ENCODE data around the gene SYCN. TPM values are rescaled to one million over a fixed set of nuclear protein-coding genes. Genes with fewer than 3 reads are reported as not detected.
"Not testable (repeated sequence)": the region's sequence is repeated elsewhere in the genome, so short reads cannot be mapped to it uniquely, and the experiment has no call there.

Gene SYCN
- total and polyA plus RNA-seq, 3 donors from 2014 or later = 36.5 to 192 (median 98.0) TPM

DNA sequence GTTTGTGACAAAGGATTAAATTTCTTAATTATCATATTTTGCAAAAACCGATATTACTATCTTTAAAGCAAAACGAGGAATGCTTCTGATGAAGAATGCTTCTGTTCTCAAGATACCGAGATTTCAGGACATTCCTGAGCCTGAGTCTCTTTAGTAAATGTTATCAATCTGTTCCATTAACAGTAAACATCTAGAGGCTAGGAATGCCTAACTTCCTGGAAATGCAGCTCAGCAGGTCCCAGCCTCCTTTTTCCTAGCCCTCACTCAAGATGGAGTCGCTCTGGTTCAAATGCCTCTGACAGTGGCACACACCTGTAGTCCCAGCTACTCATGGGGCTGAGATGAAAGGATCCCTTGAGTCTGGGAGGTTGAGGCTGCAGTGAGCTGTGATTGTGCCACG, 47.0 kb upstream of the SYCN start:
- TF ChIP-seq, protein P1, sequence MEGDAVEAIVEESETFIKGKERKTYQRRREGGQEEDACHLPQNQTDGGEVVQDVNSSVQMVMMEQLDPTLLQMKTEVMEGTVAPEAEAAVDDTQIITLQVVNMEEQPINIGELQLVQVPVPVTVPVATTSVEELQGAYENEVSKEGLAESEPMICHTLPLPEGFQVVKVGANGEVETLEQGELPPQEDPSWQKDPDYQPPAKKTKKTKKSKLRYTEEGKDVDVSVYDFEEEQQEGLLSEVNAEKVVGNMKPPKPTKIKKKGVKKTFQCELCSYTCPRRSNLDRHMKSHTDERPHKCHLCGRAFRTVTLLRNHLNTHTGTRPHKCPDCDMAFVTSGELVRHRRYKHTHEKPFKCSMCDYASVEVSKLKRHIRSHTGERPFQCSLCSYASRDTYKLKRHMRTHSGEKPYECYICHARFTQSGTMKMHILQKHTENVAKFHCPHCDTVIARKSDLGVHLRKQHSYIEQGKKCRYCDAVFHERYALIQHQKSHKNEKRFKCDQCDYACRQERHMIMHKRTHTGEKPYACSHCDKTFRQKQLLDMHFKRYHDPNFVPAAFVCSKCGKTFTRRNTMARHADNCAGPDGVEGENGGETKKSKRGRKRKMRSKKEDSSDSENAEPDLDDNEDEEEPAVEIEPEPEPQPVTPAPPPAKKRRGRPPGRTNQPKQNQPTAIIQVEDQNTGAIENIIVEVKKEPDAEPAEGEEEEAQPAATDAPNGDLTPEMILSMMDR (IDR thresholded peaks at IDR 0.05) = no peak
- Histone ChIP-seq H3K4me1 (no peaks in the 10 kb centered on the region), H3K27ac (no peak overlapping the region), H3K9me3 (no peaks in the 10 kb centered on the region), H3K4me3 (no peak overlapping the region), H3K36me3 (ENCODE audit: low read depth, missing control alignments) (no peaks in the 10 kb centered on the region), H3K27me3 (no peaks in the 10 kb centered on the region)
- DNase-seq = no peak
- 72 to 80% methylated on average over 5 of the region's 5 CpGs for WGBS, 2 donors
- intact Hi-C loops (cut with DNase I; ENCODE audit: low total_unique reads) = no loop called here

DNA sequence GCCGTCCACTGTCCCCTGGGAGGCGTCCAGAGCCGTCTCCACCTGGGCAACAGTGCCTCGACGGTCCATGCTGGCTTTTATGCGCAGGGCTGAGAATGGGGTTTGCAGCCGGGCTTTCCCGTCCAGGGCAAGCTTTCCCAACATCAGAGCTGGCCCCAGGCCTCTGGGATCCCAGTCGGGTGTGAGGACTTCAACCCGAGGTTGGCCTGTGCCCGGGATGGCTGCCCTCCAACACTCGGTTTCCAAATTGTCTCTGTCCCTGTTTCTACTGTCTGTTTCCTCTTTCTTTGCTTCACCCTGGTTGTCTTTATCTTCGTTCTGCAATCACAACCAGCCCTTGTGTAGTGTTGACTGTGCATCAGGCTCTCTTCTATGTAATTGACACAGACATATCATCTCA, 44.7 kb upstream of the SYCN start, which contains the start of gene IFNL4:
IFNL4 (minus strand) TSS at position 51 of the 400 bp plus-strand sequence.
- no peak for TF ChIP-seq POLR2A (IDR thresholded peaks at IDR 0.05)
- TF ChIP-seq, protein P1 (IDR thresholded peaks at IDR 0.05) = no peak
- no peak for DNase-seq
- Histone ChIP-seq H3K9me3 (no peaks in the 10 kb centered on the region), H3K36me3 (ENCODE audit: low read depth, missing control alignments) (no peaks in the 10 kb centered on the region), H3K4me1 (no peaks in the 10 kb centered on the region), H3K4me3 (peak within 1 kb of the TSS; percentile 10 to 40), H3K27me3 (no peaks in the 10 kb centered on the region), H3K27ac (no peak within 1 kb of the TSS)
- WGBS, 2 donors = 39 to 69% methylated on average over 11 to 13 of the region's 13 CpGs
- intact Hi-C loops (cut with DNase I; ENCODE audit: low total_unique reads) = no loop called here

DNA sequence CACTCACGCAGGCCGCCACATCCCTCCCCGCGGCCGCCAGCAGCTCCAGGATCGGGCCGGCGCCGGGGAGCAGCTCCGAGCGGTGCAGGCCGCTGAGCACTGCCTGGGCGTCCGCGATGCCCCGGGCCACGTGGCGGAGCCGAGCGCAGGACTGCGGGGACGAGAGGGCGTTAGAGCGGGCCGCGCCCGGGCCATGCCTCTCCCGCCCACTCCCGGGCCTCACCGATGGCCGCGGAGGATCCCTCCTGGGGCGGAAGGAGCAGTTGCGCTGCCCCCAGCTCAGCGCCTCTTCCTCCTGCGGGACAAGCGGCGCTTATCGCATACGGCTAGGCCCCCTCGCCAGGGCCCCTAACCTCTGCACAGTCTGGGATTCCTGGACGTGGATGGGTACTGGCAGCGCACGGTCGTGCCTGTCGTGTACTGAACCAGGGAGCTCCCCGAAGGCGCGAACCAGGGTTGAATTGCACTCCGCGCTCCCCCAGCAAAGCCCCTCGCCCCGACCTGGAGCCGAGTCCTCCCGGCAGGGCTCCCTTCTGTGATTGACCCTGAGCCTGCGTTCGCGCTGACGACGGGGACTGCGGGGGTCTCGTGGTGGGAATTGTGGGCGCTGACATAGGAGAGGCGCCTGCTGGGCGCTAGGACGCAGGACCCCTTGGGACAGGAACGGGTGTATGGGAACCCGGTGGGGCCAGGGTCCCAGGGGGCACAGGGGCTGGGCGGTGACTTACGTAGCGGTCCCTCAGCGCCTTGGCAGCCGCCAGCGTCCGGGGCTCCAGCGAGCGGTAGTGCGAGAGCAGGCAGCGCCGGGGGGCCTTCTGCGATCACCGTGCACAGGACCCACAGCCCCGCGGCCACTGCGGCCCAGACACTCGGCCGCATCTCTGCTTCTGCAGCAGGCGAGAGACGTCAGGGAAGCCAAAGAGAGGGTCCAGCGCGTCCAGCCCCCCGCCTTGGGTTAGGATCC, 43.9 kb upstream of the SYCN start:
- no peaks in the 10 kb centered on the region for H3K27me3 ChIP-seq

DNA sequence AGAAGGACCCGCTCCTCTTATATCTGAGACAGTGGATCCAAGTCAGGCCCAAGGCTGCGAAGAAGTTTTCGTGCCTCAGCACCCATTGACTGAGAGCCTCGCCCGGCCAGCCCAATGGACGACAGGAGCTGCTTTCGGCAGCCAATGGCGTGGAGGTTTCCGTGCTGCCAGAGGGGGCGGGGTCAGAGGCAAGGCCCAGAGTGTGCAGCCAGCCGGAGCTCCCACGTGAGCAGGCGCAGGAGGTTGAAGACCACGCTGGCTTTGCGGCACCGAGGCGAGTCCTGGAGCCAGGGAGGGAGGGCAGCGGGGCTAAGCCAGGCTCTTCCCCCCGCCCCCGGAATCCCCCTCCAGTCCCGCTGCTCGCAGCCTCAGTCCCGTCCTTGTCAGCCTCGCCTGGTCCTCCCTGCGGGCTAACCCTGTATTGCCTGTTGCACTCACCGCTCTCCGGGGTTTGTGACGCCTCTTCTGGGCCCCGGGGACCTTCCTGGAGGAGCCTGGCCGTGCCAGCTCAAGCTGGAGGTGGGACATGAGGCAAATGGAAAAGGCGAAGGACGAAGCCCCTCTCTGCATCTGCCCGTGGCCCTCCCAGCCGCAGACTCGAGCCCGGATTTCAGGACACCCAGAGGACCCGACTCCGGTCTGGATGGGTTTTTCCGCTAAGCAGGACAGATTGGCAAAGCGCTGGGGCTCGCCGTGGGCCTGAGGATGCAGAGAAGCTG, 43.0 kb upstream of the SYCN start:
- H3K27me3 ChIP-seq = no peaks in the 10 kb centered on the region
- no peaks in the 10 kb centered on the region for H3K36me3 ChIP-seq (ENCODE audit: low read depth, missing control alignments)
- TF ChIP-seq, protein P1 (IDR thresholded peaks at IDR 0.05) = no peak
- TF ChIP-seq POLR2A (IDR thresholded peaks at IDR 0.05) = no peak
- no peak overlapping the region for H3K27ac ChIP-seq
- H3K4me3 ChIP-seq = peak overlapping the region; percentile 10 to 40
- DNase-seq = peak; percentile 80
- intact Hi-C loops (cut with DNase I; ENCODE audit: low total_unique reads) = no loop called here
- no peaks in the 10 kb centered on the region for H3K9me3 ChIP-seq
- H3K4me1 ChIP-seq = no peaks in the 10 kb centered on the region
- WGBS, 2 donors = 16% methylated on average over 26 to 41 of the region's 42 CpGs

More for the DNA sequence above, 43.9 kb upstream of the SYCN start:
- H3K36me3 ChIP-seq (ENCODE audit: low read depth, missing control alignments) = no peaks in the 10 kb centered on the region
- no peak for DNase-seq
- no peak overlapping the region for H3K27ac ChIP-seq
- intact Hi-C loops (cut with DNase I; ENCODE audit: low total_unique reads) = no loop called here
- no peak for TF ChIP-seq POLR2A (IDR thresholded peaks at IDR 0.05)
- TF ChIP-seq, protein P1 (IDR thresholded peaks at IDR 0.05) = no peak
- WGBS, 2 donors = 7% methylated on average over 71 of the region's 92 CpGs; no CpG with 5 or more reads in 1 of the 2 donors
- H3K9me3 ChIP-seq = no peaks in the 10 kb centered on the region
- H3K4me1 ChIP-seq = no peaks in the 10 kb centered on the region
- H3K4me3 ChIP-seq = peak overlapping the region; percentile 10 to 40

DNA sequence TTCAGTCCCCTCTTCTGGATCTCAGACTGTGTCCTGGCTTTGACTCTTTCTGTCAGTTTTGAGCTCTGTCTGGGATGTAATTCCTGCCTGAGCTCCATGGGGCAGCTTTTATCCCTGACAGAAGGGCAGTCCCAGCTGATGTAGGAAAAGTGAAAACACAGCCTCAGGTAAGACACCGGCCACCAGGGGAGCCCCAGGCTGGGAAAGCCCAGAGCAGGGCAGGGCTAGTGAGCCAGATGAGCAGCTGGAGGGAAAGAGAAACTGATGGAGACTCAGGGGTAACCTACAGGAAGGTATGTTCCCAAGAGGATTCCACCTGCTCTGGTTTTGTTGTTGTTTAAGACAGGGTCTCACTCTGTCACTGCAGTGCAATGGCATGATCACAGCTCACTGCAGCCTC, 41.1 kb upstream of the SYCN start:
- H3K27ac ChIP-seq; DNase-seq; H3K4me1 ChIP-seq; H3K9me3 ChIP-seq; H3K4me3 ChIP-seq; H3K27me3 ChIP-seq; intact Hi-C loops (cut with DNase I; ENCODE audit: low total_unique reads); H3K36me3 ChIP-seq (ENCODE audit: low read depth, missing control alignments): not testable (repeated sequence)
- WGBS, 2 donors = no CpG with 5 or more reads among the region's 1 CpG

DNA sequence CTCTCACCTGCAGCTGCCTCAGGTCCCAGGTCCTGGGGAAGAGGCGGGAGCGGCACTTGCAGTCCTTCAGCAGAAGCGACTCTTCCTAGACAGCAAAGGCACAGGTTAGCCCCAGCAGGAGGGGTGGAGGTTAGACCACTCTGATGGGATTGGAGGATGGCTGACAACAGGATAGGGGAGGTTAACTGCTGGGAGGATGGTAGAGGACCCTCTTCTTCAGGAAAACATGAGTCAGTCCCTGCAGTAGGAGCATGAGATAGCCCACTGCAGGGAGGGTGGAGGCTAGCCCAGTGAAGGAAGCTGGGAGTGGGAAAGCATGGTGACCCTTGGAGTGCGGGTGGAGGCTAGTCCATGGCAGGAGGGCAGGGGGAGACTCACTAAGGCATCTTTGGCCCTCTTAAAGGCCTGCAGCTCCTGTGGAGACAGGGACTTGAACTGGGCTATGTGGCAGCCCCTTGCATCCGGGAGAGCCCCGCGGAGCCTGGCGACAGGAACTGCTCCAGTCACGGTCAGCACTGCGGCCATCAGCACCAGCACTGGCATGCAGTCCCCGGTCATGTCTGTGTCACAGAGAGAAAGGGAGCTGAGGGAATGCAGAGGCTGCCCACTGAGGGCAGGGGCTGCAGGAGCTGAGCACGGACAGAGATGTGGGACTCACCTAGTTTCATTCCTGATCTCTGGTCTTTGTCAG, 40.5 kb upstream of the SYCN start, which contains the start of gene IFNL3:
IFNL3 (minus strand) TSS at position 597 of the 691 bp plus-strand sequence; CDS start at position 558, 39 bp downstream.
- H3K4me1 ChIP-seq; H3K36me3 ChIP-seq (ENCODE audit: low read depth, missing control alignments); intact Hi-C loops (cut with DNase I; ENCODE audit: low total_unique reads); DNase-seq; H3K27ac ChIP-seq; H3K9me3 ChIP-seq; H3K27me3 ChIP-seq; H3K4me3 ChIP-seq: not testable (repeated sequence)
- 82 to 85% methylated on average over 5 to 9 of the region's 12 CpGs for WGBS, 2 donors

DNA sequence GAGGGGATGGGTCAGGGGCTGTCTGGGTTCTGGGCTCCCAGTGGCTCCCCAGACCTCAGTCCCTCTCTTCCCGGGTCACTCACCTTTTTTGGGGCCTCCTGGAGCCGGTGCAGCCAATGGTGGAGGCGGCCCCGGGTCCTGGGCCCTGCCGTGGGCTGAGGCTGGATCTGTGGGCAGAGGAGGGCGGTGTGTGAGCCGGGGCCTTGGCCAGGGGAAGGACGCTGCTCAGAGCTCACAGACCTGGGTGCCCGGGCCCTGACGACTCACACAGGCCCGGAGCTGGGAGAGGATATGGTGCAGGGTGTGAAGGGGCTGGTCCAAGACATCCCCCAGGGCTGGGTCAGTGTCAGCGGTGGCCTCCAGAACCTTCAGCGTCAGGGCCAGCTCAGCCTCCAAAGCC, 39.7 kb upstream of the SYCN start:
- WGBS, 2 donors = 73 to 95% methylated on average over 3 to 9 of the region's 13 CpGs
- H3K27me3 ChIP-seq; intact Hi-C loops (cut with DNase I; ENCODE audit: low total_unique reads); H3K36me3 ChIP-seq (ENCODE audit: low read depth, missing control alignments); H3K4me3 ChIP-seq; H3K27ac ChIP-seq; DNase-seq; H3K4me1 ChIP-seq; H3K9me3 ChIP-seq: not testable (repeated sequence)

Data from testis (tissue), 3 donors.